ENCODE data around the gene TNIK. TPM values are rescaled to one million over a fixed set of nuclear protein-coding genes. Genes with fewer than 3 reads are reported as not detected.

The TNIK gene
- polyA plus RNA-seq, 1 donor from 2014 or later, result 19.3 TPM

DNA sequence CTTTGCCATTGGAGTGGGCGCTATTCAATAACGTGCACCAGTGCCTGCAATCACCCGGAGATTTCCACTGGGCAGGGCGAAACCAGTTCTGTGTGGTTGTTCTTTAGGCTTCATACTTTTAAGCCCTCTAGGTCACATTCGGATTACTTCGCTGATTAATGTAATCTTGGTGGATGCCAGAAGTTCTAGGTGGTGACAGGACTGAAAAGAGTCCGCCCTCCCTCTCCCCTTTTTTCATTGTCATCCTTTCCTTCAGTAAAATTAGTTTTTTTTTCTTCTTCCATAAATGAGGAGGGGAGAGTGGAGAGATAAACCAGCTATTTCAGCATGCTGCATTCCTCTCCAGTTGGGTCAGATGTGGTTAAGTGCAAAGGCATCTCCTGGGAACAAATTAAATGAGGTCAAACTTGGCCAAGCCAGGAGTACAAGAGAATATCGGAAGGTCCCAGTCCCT lies 431.4 kb downstream of the TNIK start:
- no peak overlapping the region for H2AFZ ChIP-seq (ENCODE audit: low read depth, low read length)
- H3K4me2 ChIP-seq (ENCODE audit: low read length), result no peak overlapping the region
- H3K4me3 ChIP-seq (ENCODE audit: low read length), result peak overlapping the region; percentile 52
- peaks cover 23% of the 10 kb centered on the region for H3K27me3 ChIP-seq (ENCODE audit: insufficient read depth, low read depth, low read length)
- no peaks in the 10 kb centered on the region for H3K9me2 ChIP-seq (ENCODE audit: insufficient read depth, low read length)
- H3F3A ChIP-seq (ENCODE audit: insufficient read depth, low read length, poor library complexity, severe bottlenecking), result no peaks in the 10 kb centered on the region
- H3K9me3 ChIP-seq (ENCODE audit: low read length), result no peaks in the 10 kb centered on the region
- TF ChIP-seq POLR2AphosphoS5 (IDR thresholded peaks at IDR 0.05) (no peak), EZH2 (IDR thresholded peaks at IDR 0.05; ENCODE audit: borderline replicate concordance, insufficient read depth, low read length, poor library complexity, severe bottlenecking) (no peak), EP300 (conservative IDR thresholded peaks at IDR 0.05; ENCODE audit: poor library complexity, severe bottlenecking) (no peak), TAF1 (IDR thresholded peaks at IDR 0.05; ENCODE audit: low read depth) (no peak), CTCF (IDR thresholded peaks at IDR 0.05; ENCODE audit: poor library complexity, severe bottlenecking) (no peak), SMC3 (conservative IDR thresholded peaks at IDR 0.05; ENCODE audit: poor library complexity) (no peak), RAD21 (conservative IDR thresholded peaks at IDR 0.05) (no peak), REST (IDR thresholded peaks at IDR 0.05; ENCODE audit: borderline replicate concordance) (no peak), MXI1 (conservative IDR thresholded peaks at IDR 0.05; ENCODE audit: poor library complexity, severe bottlenecking) (no peak)
- no peaks in the 10 kb centered on the region for H3K79me2 ChIP-seq (replicated peaks; ENCODE audit: insufficient read depth, low read length)
- H3K36me3 ChIP-seq (ENCODE audit: insufficient read depth, low read length), result no peaks in the 10 kb centered on the region
- no peak overlapping the region for H3K9ac ChIP-seq (ENCODE audit: low read length)
- H4K20me1 ChIP-seq (ENCODE audit: insufficient read depth), result no peaks in the 10 kb centered on the region
- no peak overlapping the region for H3K27ac ChIP-seq (ENCODE audit: low read length)

GRCh38 chr3:171028025-171028778 lies 432.0 kb downstream of the TNIK start:
- no peak overlapping the region for H2AFZ ChIP-seq (ENCODE audit: low read depth, low read length)
- no peaks in the 10 kb centered on the region for H3K36me3 ChIP-seq (ENCODE audit: insufficient read depth, low read length)
- no peak for TF ChIP-seq REST (IDR thresholded peaks at IDR 0.05; ENCODE audit: borderline replicate concordance)
- TF ChIP-seq RAD21 (conservative IDR thresholded peaks at IDR 0.05), result no peak
- TF ChIP-seq POLR2AphosphoS5 (IDR thresholded peaks at IDR 0.05), result no peak
- TF ChIP-seq EP300 (conservative IDR thresholded peaks at IDR 0.05; ENCODE audit: poor library complexity, severe bottlenecking), result no peak
- no peak for TF ChIP-seq MXI1 (conservative IDR thresholded peaks at IDR 0.05; ENCODE audit: poor library complexity, severe bottlenecking)
- no peak for TF ChIP-seq TAF1 (IDR thresholded peaks at IDR 0.05; ENCODE audit: low read depth)
- no peak for TF ChIP-seq EZH2 (IDR thresholded peaks at IDR 0.05; ENCODE audit: borderline replicate concordance, insufficient read depth, low read length, poor library complexity, severe bottlenecking)
- no peak for TF ChIP-seq SMC3 (conservative IDR thresholded peaks at IDR 0.05; ENCODE audit: poor library complexity)
- TF ChIP-seq CTCF (IDR thresholded peaks at IDR 0.05; ENCODE audit: poor library complexity, severe bottlenecking), result no peak
- peak overlapping the region; percentile 52 for H3K4me3 ChIP-seq (ENCODE audit: low read length)
- no peaks in the 10 kb centered on the region for H3F3A ChIP-seq (ENCODE audit: insufficient read depth, low read length, poor library complexity, severe bottlenecking)
- H4K20me1 ChIP-seq (ENCODE audit: insufficient read depth), result no peaks in the 10 kb centered on the region
- no peaks in the 10 kb centered on the region for H3K79me2 ChIP-seq (replicated peaks; ENCODE audit: insufficient read depth, low read length)
- no peaks in the 10 kb centered on the region for H3K9me3 ChIP-seq (ENCODE audit: low read length)
- H3K9me2 ChIP-seq (ENCODE audit: insufficient read depth, low read length), result no peaks in the 10 kb centered on the region
- H3K9ac ChIP-seq (ENCODE audit: low read length), result no peak overlapping the region
- peaks cover 23% of the 10 kb centered on the region for H3K27me3 ChIP-seq (ENCODE audit: insufficient read depth, low read depth, low read length)
- H3K4me2 ChIP-seq (ENCODE audit: low read length), result no peak overlapping the region
- no peak overlapping the region for H3K27ac ChIP-seq (ENCODE audit: low read length)
